Activated gamma-delta T cell (primary cell): ENCODE results near the gene LHB.

Experiments used
- DNase-seq: peaks from one replicate; lab custom pipeline; 2025; lab: John Stamatoyannopoulos, UW

The LHB gene

GRCh38 chr19:49010453-49010852, 6.4 kb downstream of the LHB start:
- no peak for DNase-seq

GRCh38 chr19:49009828-49010227, 7.1 kb downstream of the LHB start:
- no peak for DNase-seq

- DNase-seq = no peak
These were observed 10.0 kb downstream of the LHB start for GRCh38 chr19:49006905-49007304.

GRCh38 chr19:49004964-49005614, 11.8 kb downstream of the LHB start:
- no peak for DNase-seq

GRCh38 chr19:49004133-49004532, 12.8 kb downstream of the LHB start:
- DNase-seq = no peak

- no peak for DNase-seq
These were observed 17.2 kb downstream of the LHB start for GRCh38 chr19:48999481-49000325.

GRCh38 chr19:48997972-48998371, 18.9 kb downstream of the LHB start:
- no peak for DNase-seq

- no peak for DNase-seq
These were observed 22.9 kb downstream of the LHB start for GRCh38 chr19:48994035-48994386.

GRCh38 chr19:48993175-48994034, 23.5 kb downstream of the LHB start, which contains the start of the genes GYS1 and RUVBL2:
Gene GYS1 (minus strand): TSS chr19:48993309. CDS start chr19:48993112, 197 bp downstream.
Gene RUVBL2 (plus strand): TSS chr19:48993887. CDS start chr19:48993912, 25 bp downstream.
- DNase-seq = peak; percentile 97

- DNase-seq = no peak
These were observed 24.2 kb downstream of the LHB start for GRCh38 chr19:48992581-48993174.

- no peak for DNase-seq
These were observed 24.9 kb downstream of the LHB start for GRCh38 chr19:48991873-48992580.

- no peak for DNase-seq
These were observed 25.8 kb downstream of the LHB start for GRCh38 chr19:48991011-48991609.

GRCh38 chr19:48990400-48990799, 26.5 kb downstream of the LHB start:
- DNase-seq = no peak

GRCh38 chr19:48989701-48990291, 27.1 kb downstream of the LHB start:
- DNase-seq = no peak

- DNase-seq = no peak
These were observed 28.0 kb downstream of the LHB start for GRCh38 chr19:48988860-48989259.

GRCh38 chr19:48988286-48988685, 28.6 kb downstream of the LHB start:
- no peak for DNase-seq

- no peak for DNase-seq
These were observed 29.6 kb downstream of the LHB start for GRCh38 chr19:48987323-48987722.

- no peak for DNase-seq
These were observed 30.7 kb downstream of the LHB start for GRCh38 chr19:48986211-48986610.

- no peak for DNase-seq
These were observed 31.2 kb downstream of the LHB start for GRCh38 chr19:48985711-48986110.

GRCh38 chr19:48982280-48982679, 34.6 kb downstream of the LHB start:
- DNase-seq = no peak
